DOHH2 (cell line): ENCODE data around the gene TRPM4.

Experiments used
- EZH2phosphoT487 ChIP-seq: fragments of 200-600 bp; sonication (generic); IDR thresholded peaks from 2 replicates; pipeline ENCODE4 v1.6.1; 2017; ENCODE audit warnings: borderline replicate concordance, mild to moderate bottlenecking, antibody characterized with exemption, low read length, moderate library complexity, mixed read lengths
- TF ChIP-seq, protein P1 (sequence below): fragments of 200-600 bp; sonication (generic); IDR thresholded peaks from one replicate; pipeline ENCODE4 v1.5.1; 2014; ENCODE audit warnings: antibody characterized with exemption, mild to moderate bottlenecking, low read depth, low read length; ENCODE audit not compliant: poor library complexity, severe bottlenecking

DNA sequence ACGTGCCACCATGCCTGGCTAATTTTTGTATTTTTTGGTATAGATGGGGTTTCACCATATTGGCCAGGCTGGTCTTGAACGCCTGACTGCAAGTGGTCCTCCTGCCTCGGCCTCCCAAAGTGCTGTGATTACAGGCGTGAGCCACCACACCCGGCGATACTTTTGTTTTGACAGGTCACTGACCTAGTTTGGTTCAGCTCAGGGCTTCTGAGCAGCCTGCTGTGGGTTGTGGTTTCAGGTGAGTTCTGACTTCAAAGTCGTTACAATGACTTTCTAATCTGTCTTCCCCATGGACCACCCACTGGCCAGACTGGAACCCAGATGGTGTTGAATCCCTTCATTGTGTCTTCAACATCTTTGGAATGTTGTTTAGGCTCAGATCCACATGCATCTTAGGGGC is 73.8 kb downstream of the TRPM4 start:
- TF ChIP-seq, protein P1, sequence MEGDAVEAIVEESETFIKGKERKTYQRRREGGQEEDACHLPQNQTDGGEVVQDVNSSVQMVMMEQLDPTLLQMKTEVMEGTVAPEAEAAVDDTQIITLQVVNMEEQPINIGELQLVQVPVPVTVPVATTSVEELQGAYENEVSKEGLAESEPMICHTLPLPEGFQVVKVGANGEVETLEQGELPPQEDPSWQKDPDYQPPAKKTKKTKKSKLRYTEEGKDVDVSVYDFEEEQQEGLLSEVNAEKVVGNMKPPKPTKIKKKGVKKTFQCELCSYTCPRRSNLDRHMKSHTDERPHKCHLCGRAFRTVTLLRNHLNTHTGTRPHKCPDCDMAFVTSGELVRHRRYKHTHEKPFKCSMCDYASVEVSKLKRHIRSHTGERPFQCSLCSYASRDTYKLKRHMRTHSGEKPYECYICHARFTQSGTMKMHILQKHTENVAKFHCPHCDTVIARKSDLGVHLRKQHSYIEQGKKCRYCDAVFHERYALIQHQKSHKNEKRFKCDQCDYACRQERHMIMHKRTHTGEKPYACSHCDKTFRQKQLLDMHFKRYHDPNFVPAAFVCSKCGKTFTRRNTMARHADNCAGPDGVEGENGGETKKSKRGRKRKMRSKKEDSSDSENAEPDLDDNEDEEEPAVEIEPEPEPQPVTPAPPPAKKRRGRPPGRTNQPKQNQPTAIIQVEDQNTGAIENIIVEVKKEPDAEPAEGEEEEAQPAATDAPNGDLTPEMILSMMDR: no peak
- TF ChIP-seq EZH2phosphoT487: no peak
